Kidney glomerular epithelial cell (primary cell): ENCODE results near the gene TPRN.

Experiments used
- DNase-seq: peaks from one replicate; lab custom pipeline; 2025; lab: John Stamatoyannopoulos, UW

The TPRN gene

DNA sequence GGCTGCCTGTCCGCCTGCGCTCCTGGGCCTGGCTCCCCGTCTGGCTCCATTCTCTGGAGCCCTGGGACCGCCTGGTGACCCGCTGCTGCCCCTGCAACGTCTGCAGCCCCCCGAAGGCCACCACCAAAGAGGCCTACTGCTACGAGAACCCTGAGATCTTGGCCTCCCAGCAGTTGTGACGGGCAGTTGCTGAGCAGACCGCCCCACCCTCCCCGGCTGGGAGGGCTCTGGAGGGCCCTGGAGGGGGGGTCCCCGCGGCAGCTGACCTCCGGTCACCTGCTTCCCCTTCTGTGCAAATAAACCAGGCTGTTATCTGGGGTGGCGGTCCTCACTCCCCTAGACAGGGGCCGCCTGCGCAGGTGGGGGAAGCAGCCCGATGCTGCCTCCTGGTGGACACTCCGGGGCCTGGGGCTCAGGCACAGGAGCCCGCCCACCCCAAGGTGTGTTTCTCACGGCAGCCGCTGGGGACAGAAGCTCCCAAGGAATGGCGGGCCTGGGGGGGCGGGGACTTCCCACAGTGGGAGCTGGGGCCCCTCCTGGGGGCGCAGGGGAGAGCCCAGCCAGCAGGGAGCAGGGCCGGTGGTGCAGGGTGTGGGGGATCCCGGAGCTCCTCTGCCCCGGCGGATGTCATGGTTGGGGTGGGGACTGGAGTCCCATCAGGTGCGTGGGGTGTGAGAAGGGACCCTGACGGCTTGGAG, 35.8 kb upstream of the TPRN start:
- peak; percentile 49 for DNase-seq

DNA sequence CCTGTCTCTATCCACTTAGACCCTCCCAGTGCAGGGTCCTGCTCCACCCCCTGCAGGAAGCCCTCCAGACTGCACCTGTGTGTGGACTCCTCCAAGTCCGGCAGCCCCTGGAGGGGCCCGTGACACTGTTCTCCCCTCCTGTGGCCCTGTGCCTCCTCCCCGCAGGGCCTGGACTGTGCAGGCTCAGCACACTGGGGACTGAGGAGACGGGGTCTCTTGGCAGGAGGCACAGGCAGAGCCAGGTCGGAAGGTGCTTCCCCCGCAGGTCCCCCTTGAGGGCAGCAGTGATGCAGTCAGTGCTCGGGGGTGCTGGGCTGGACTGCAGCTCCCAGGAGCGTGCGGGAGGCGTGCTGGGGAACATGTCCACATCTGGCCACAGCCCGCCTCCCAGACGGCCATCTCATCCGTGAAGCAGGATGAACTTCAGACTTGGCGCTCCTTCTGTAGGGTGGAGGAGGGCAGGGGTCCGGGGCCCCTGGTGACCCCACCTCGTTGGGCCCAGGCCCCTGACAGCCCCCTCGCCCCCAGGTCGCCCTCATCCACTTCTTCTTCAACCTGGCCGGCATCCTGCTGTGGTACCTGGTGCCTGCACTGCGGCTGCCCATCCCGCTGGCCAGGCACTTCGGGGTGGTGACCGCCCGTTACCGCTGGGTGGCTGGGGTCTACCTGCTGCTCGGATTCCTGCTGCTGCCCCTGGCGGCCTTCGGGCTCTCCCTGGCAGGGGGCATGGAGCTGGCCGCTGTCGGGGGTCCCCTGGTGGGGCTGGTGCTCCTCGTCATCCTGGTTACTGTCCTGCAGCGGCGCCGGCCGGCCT, 35.1 kb upstream of the TPRN start:
- no peak for DNase-seq

DNA sequence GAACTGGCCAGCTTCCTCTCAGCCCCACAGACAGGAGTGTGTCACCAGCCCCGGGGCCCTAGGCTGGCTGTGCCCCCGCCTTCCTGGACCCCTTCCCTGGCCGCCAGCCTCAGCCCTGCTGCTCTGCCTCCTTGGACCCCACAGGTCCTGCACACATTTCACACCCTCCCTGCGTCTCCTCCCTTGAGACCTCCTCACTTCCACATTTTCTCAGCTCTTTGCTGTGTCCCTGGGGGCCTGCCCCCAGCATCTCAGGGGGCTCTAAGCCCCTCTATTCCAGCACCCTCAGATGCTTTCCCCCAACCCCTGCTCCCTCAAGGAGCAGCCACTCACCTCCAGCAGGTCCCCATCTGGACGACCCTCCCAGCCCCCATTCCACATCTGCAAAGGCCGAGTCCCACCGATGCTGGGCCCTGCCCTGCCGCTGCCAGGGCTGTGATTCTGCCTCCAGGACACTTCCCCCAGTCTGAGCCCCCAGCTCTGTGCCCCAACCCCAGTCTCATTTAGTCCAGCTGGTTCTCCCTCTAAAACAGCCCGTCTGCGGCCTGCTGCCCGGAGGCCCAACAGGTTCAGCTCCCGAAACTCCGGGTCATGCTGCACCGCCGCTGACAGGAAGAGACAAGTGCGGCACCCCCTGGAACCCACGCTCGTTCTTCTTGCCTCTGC, 34.4 kb upstream of the TPRN start:
- no peak for DNase-seq

- no peak for DNase-seq
Measured at GRCh38 chr9:137234055-137234697, 33.6 kb upstream of the TPRN start.

GRCh38 chr9:137233143-137233980, 32.8 kb upstream of the TPRN start:
- DNase-seq, result no peak

- no peak for DNase-seq
Measured at GRCh38 chr9:137232510-137232909, 32.0 kb upstream of the TPRN start.

GRCh38 chr9:137232101-137232500, 31.6 kb upstream of the TPRN start:
- no peak for DNase-seq

DNA sequence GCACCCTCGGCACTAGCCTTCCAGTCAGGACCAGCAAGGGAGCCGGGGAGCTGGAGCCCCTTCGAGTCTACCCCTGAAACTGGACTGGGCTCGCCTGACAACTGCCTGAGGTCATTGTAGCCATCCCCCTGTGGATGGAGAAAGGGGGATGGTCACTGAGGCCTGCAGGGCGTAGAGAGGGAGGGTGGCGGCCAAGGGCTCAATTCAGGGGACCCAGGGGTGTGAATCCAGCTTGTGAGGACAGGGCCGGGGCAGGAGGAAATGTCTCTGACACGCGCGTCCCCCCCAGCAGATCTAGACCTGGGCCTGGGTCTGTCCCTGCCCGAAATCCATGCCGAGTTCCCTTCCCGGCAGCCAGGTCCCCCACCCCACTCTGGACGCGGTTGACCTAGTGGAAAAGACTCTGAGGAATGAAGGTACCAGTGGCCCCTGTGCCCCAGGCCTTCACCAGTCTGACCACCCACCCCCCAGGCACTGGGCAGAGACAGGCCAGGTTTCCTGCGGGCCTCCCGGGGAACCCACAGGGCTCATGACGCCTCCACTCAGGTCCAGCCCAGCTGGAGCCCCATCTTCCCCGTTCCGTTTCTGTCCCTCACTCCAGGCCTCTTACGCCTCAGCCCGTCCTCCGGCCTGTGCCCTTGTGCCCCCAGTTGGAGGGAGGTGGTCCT, 31.0 kb upstream of the TPRN start:
- DNase-seq, result no peak

DNA sequence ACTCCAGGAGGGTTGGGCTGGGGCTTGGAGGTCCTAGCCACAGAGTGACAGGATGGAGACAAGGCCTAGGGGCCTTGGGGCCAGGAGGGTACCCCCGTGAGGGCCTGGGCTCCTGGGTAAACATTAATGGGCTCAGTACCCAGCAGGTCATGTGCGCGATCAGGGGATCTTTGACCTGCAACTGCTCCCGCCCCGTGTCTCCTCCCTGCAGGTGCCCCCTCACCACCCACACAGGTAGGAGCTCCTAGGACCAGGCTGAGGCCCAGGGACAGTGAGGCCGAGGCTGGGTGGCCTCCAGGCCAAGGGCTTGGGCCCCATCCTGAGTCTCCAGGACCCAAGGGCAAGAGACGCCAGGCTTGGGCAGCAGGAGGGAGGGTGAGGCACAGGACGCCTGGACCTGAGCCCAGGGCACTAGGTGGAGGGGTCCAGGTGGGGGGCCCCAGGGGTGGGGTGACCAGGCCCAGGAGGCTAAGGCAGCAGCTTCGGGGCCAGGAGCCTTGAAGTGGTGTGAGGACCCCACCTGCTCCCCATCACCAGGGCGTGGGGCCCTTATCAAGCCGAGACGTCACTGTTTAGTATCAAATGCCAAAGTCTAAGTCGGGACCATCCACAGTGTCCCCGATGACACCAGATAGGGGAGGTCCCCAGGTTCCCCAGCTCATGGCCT, 30.3 kb upstream of the TPRN start, which contains the start of gene SLC34A3:
TSS of gene SLC34A3 (plus strand) at position 197 of the 667 bp plus-strand sequence. CDS start 802 bp downstream, outside the sequence.
- DNase-seq, result no peak

DNA sequence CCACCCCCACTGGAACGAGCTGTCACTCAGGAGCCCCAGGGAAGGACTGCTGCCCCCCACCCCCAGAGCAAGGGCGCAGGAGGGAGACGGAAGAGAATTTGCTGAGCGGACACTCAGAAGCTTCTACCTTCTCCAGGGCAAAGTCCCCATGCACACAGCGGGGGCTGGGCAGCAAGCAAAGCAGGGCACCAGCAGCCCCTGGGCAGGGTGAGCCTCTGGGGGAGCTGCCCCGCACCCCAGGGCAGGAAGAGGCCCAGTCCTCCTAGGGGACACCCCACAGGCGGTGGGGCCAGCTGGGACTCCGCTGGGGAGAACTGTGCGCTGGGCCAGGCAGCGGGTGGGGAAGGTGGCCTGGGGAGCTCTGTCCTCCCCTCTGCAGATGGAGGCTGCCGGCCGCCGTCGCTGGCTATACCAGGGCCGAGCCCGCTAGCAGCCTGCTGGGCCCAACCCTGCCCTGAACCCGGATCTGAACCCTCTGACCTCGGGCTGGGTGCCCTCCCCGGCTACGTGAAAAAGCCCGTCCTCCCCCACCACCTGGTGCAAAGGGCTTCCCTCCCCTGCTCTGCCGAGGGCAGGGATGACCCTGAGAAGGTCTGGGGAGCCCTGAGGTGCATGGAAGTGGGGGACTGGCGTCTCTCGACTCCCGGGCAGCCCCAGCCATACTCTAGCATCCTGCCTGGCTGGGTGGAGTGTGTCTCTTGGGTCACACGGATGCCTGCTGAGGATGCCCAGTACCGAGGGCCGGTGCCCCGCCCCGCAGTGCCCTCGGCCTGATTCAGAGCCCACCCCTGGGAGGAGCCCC, 29.6 kb upstream of the TPRN start:
- DNase-seq, result no peak

GRCh38 chr9:137228968-137229896, 28.7 kb upstream of the TPRN start:
- no peak for DNase-seq

DNA sequence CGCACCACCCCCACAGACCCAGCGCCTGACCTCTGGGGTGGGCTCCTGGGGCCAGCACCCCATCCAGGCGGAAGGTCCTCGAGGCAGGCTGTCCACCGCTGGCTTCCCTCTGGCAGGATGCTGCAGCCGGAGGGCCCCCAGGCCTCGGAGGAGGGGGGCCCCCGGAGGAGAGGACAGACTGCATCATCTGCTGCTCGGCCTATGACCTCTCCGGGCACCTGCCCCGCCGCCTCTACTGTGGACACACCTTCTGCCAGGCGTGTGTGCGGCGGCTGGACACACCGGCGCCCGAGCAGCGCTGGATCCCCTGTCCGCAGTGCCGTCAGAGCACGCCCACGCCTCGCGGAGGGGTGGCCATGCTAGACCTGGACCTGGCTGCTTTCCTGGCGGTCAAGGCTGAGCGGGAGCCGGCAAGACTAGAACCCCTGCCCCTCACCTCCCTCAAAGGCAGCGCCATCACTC, 28.0 kb upstream of the TPRN start:
- no peak for DNase-seq

DNA sequence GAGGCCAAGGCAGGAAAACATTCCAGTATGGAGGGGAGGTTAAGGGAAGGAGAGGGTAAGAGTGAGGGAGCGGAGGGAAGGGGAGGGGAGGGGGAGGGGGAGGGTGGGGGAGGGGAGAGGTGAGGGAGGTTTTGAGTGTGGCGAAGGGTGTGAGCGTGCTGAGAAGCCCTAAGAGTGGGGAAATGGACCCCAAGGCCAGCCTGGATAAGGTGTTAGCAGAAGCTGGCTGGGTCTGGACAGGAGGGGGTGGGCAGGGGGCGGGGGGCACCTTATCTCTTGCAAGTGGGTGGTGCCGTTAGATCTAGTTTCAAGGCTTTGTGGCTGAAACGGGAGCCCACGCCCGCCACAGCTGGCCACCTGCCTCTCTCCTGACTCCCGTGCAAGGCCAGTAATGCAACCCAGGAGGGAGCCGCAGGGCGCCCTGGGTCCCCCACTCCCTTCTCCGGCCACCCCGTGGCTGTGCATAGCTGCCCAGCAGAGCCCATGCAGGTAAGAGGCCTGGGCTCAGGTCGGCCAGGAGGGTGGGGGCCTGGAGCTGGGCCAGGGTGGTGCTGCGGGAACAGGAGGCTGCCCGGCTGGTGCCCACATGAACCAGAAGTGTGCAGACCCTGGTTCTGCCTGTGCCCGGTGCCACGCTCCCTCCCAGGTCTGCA, 27.4 kb upstream of the TPRN start:
- DNase-seq, result no peak

GRCh38 chr9:137227054-137227852, 26.7 kb upstream of the TPRN start, which contains the start of gene RNF224:
RNF224 (plus strand) TSS chr9:137227502; CDS start chr9:137228336, 834 bp downstream.
- DNase-seq, result peak; percentile 71

- DNase-seq, result no peak
Measured at GRCh38 chr9:137226338-137227053, 26.0 kb upstream of the TPRN start.
